Endothelial cell (in vitro differentiated cells): Measurements from ENCODE around the gene TCOF1. TPM values are rescaled to one million over a fixed set of nuclear protein-coding genes. Genes with fewer than 3 reads are reported as not detected.
A peak's percentile ranks its signal among the peaks of the same experiment; 100 is the strongest.

Source experiments
- DNase-seq: peaks from one replicate; pipeline ENCODE4 v3.0.0; 2021; ENCODE audit warnings: low spot score
- H3K27ac Mint-ChIP-seq: one replicate; pipeline ENCODE4 v1.8.0; 2021; ENCODE audit warnings: mixed read lengths, inconsistent platforms; ENCODE audit not compliant: unreplicated experiment
- H3K27me3 Mint-ChIP-seq: one replicate; pipeline ENCODE4 v1.8.0; 2021; ENCODE audit warnings: mild to moderate bottlenecking, moderate library complexity, mixed read lengths, inconsistent platforms; ENCODE audit not compliant: unreplicated experiment
- H3K36me3 Mint-ChIP-seq: one replicate; pipeline ENCODE4 v1.8.0; 2021; ENCODE audit warnings: mild to moderate bottlenecking, low read depth, mixed read lengths, inconsistent platforms; ENCODE audit not compliant: unreplicated experiment
- H3K4me1 Mint-ChIP-seq: one replicate; pipeline ENCODE4 v1.8.0; 2021; ENCODE audit warnings: mild to moderate bottlenecking, mixed read lengths, inconsistent platforms; ENCODE audit not compliant: unreplicated experiment
- H3K4me3 Mint-ChIP-seq: one replicate; pipeline ENCODE4 v1.8.0; 2021; ENCODE audit warnings: mild to moderate bottlenecking, mixed read lengths, inconsistent platforms; ENCODE audit not compliant: unreplicated experiment
- H3K9me3 Mint-ChIP-seq: one replicate; pipeline ENCODE4 v1.8.0; 2021; ENCODE audit warnings: mixed read lengths, inconsistent platforms; ENCODE audit not compliant: unreplicated experiment
- total RNA-seq: library from RNA; stranded (reverse); fragmentation: NEBNext Ultra II Directional; extraction: Animal tissue kit (Norgen Biotek cat#: 25700); gene quantifications from one replicate; pipeline ENCODE4 v1.2.1, GENCODE V29; 2021; ENCODE audit not compliant: unreplicated experiment
- TF ChIP-seq, protein P1 (sequence below): fragments of 200-600 bp; sonication (generic); IDR thresholded peaks from one replicate; pipeline ENCODE4 v1.5.0; 2021; ENCODE audit warnings: antibody characterized with exemption; ENCODE audit not compliant: unreplicated experiment

TCOF1 gene
- total RNA-seq, 1 donor from 2014 or later, result 41.5 TPM

DNA sequence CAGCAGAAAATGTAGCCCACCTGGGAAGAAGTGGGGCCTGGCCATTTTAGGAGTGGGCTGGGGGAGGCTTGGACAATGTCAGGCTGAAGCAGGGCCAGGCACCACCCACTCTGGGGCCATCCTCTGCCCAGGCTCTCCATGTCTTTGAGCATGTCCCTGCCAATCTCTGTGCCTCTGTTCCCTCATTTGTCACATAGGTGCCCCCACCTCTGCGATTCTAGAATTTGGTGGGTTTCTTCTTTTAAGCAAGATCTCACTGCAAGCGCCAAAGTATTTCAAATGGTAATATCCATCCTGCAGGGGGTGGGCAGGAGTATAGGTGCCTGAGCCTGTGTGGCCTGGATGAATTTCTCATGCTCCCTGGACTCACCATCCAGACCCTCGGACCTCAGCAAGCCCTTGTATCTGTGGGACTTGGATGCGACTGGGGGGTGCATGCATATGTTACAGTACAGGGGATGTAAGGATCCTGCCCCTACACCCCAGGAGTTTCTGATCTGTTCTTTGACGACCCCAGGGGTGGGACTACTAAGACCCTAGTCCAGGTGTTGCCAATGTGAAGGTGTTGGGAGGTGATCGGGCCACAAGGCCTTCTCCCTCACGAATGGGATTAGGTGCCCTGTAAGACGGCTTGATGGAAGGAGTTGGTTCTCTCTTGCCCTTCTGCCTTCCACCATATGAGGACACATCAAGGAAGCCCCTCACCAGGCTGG lies 50.9 kb downstream of the TCOF1 start:
- H3K9me3 Mint-ChIP-seq, result no peaks in the 10 kb centered on the region
- peaks cover 10% of the 10 kb centered on the region for H3K27me3 Mint-ChIP-seq
- H3K36me3 Mint-ChIP-seq, result peaks cover 4% of the 10 kb centered on the region
- no peak for DNase-seq
- H3K4me1 Mint-ChIP-seq, result peaks cover 23% of the 10 kb centered on the region
- no peak overlapping the region for H3K4me3 Mint-ChIP-seq
- no peak overlapping the region for H3K27ac Mint-ChIP-seq
- TF ChIP-seq, protein P1, sequence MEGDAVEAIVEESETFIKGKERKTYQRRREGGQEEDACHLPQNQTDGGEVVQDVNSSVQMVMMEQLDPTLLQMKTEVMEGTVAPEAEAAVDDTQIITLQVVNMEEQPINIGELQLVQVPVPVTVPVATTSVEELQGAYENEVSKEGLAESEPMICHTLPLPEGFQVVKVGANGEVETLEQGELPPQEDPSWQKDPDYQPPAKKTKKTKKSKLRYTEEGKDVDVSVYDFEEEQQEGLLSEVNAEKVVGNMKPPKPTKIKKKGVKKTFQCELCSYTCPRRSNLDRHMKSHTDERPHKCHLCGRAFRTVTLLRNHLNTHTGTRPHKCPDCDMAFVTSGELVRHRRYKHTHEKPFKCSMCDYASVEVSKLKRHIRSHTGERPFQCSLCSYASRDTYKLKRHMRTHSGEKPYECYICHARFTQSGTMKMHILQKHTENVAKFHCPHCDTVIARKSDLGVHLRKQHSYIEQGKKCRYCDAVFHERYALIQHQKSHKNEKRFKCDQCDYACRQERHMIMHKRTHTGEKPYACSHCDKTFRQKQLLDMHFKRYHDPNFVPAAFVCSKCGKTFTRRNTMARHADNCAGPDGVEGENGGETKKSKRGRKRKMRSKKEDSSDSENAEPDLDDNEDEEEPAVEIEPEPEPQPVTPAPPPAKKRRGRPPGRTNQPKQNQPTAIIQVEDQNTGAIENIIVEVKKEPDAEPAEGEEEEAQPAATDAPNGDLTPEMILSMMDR, result no peak

GRCh38 chr5:150409638-150410523 lies 52.4 kb downstream of the TCOF1 start:
- TF ChIP-seq, protein P1, result no peak
- peak; percentile 80 for DNase-seq
- Mint-ChIP-seq H3K9me3 (no peaks in the 10 kb centered on the region), H3K27ac (peak overlapping the region; percentile 99), H3K36me3 (no peaks in the 10 kb centered on the region), H3K4me1 (peaks cover 23% of the 10 kb centered on the region), H3K4me3 (peak overlapping the region; percentile 82), H3K27me3 (peaks cover 10% of the 10 kb centered on the region)

DNA sequence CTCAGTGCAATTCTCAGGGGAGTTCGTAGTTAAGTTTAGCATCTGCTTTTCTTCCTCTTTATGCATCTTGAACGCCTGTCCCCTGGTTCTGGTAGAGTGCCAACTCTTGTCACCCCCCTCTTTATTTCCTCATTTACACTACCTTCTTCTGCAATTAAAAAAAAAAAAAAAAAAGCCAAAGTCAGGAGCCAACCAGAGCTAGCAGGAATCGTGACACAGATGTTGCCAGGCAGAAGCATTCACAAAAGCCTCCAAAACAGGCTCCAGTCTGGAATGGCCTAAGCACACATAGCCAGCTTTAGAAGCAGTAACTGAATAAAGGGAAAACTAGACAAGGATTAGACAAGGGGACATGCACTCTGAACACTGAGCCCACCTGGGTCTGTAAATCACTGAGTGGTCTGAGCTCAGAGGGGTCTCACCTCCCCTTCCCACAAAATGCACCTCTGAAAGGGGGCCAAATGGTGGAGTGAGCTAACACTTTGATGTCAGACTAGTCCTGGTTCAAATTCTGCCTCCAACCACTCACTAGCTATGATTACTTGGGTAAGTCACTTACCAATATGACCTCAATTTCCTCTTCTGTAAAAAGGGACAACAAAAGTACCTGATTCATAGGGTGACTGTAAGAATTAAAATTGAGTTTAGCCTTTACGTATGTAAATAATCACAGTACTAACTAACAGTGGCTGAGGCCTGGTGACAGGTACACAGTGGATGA lies 53.2 kb downstream of the TCOF1 start:
- Mint-ChIP-seq H3K9me3 (no peaks in the 10 kb centered on the region), H3K36me3 (no peaks in the 10 kb centered on the region), H3K4me1 (peaks cover 23% of the 10 kb centered on the region), H3K27me3 (peaks cover 10% of the 10 kb centered on the region), H3K27ac (peak overlapping the region; percentile 99), H3K4me3 (peak overlapping the region; percentile 82)
- TF ChIP-seq, protein P1, result no peak
- DNase-seq, result peak; percentile 53

DNA sequence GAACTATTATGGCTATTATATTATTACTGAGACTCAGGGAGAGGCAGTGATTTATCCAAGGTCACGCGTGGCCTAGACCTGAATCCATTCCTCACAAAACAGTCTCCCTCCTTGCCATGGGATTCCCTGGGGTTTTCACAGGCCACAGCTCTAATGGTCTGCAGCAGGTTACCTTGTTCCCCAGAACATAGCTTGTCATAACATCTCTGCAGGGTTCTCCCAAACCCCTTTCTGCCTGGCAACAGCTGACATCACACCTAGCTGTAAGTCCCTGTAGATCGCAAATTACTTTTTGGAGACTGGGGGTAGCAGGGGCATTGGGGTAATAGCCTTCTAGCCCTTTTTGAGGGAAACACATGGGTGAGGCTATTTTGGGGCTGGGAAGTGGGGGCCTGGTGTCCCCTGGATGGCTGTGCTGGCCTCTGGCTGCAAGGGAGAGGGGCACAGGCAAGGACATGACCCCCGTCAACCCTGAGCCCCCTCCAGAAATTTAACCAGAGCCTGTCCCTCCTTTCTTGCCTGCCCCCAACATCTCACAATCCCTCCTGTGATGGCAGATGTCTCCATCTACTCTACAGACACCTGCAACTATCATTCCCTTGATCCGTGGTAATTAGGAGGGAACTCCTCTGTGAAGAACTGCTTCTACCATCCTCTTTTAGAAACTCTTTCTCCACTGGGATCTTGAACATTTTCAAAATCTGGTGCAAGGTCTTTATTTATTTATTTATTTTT lies 53.9 kb downstream of the TCOF1 start:
- Mint-ChIP-seq H3K36me3 (no peaks in the 10 kb centered on the region), H3K4me1 (peaks cover 23% of the 10 kb centered on the region), H3K27me3 (peaks cover 5% of the 10 kb centered on the region), H3K4me3 (no peak overlapping the region), H3K27ac (no peak overlapping the region), H3K9me3 (no peaks in the 10 kb centered on the region)
- DNase-seq, result no peak
- TF ChIP-seq, protein P1, result no peak
